ENCODE data around the gene SLC38A10.

Gene SLC38A10

GRCh38 chr17:81236784-81237183 lies 58.3 kb downstream of the SLC38A10 start:
- no peak for TF ChIP-seq EZH2phosphoT487 (IDR thresholded peaks at IDR 0.05; ENCODE audit: borderline replicate concordance, low read length)
- TF ChIP-seq CTCF (IDR thresholded peaks at IDR 0.05; ENCODE audit: low read depth, low read length, poor library complexity, severe bottlenecking), result no peak
- Histone ChIP-seq H3K4me3 (ENCODE audit: low read length) (no peak overlapping the region), H3K36me3 (ENCODE audit: control insufficient read depth, low read length) (peaks cover 31% of the 10 kb centered on the region), H4K20me1 (ENCODE audit: control insufficient read depth, insufficient read depth, low read depth, low read length) (peaks cover 6% of the 10 kb centered on the region; the same call in 1 of the 2 replicates), H3K4me2 (ENCODE audit: low read length) (no peak overlapping the region; the same call in 1 of the 2 replicates), H3K9me2 (replicated peaks; ENCODE audit: control insufficient read depth, low read length) (no peaks in the 10 kb centered on the region), H3K27ac (ENCODE audit: low read depth, low read length) (no peak overlapping the region), H3K9me3 (ENCODE audit: control insufficient read depth, insufficient read depth, low read length) (no peaks in the 10 kb centered on the region), H3F3A (ENCODE audit: control insufficient read depth, insufficient read depth) (no peaks in the 10 kb centered on the region), H3K79me2 (ENCODE audit: control insufficient read depth, low read length) (peaks cover 50% of the 10 kb centered on the region), H3K4me1 (ENCODE audit: control insufficient read depth, low read length) (peaks cover 28% of the 10 kb centered on the region), H3K27me3 (ENCODE audit: control insufficient read depth, low read length) (no peaks in the 10 kb centered on the region)

- Histone ChIP-seq H3K79me2 (ENCODE audit: control insufficient read depth, low read length) (peaks cover 44% of the 10 kb centered on the region), H3K4me2 (ENCODE audit: low read length) (no peak overlapping the region), H3F3A (ENCODE audit: control insufficient read depth, insufficient read depth) (no peaks in the 10 kb centered on the region), H4K20me1 (ENCODE audit: control insufficient read depth, insufficient read depth, low read depth, low read length) (peaks cover 2% of the 10 kb centered on the region; the same call in 1 of the 2 replicates), H3K9me3 (ENCODE audit: control insufficient read depth, insufficient read depth, low read length) (no peaks in the 10 kb centered on the region), H3K4me1 (ENCODE audit: control insufficient read depth, low read length) (peaks cover 22% of the 10 kb centered on the region), H3K27ac (ENCODE audit: low read depth, low read length) (no peak overlapping the region), H3K4me3 (ENCODE audit: low read length) (no peak overlapping the region), H3K27me3 (ENCODE audit: control insufficient read depth, low read length) (no peaks in the 10 kb centered on the region), H3K36me3 (ENCODE audit: control insufficient read depth, low read length) (peaks cover 31% of the 10 kb centered on the region), H3K9me2 (replicated peaks; ENCODE audit: control insufficient read depth, low read length) (no peaks in the 10 kb centered on the region)
- TF ChIP-seq CTCF (IDR thresholded peaks at IDR 0.05; ENCODE audit: low read depth, low read length, poor library complexity, severe bottlenecking) (no peak), EZH2phosphoT487 (IDR thresholded peaks at IDR 0.05; ENCODE audit: borderline replicate concordance, low read length) (no peak)
Observed at GRCh38 chr17:81235822-81236740, 59.0 kb downstream of the SLC38A10 start.

- no peaks in the 10 kb centered on the region for H4K20me1 ChIP-seq (ENCODE audit: control insufficient read depth, insufficient read depth, low read depth, low read length)
- no peaks in the 10 kb centered on the region for H3F3A ChIP-seq (ENCODE audit: control insufficient read depth, insufficient read depth)
- H3K27ac ChIP-seq (ENCODE audit: low read depth, low read length), result no peak overlapping the region
- H3K4me3 ChIP-seq (ENCODE audit: low read length), result no peak overlapping the region
- H3K4me1 ChIP-seq (ENCODE audit: control insufficient read depth, low read length), result peaks cover 13% of the 10 kb centered on the region
- H3K9me3 ChIP-seq (ENCODE audit: control insufficient read depth, insufficient read depth, low read length), result no peaks in the 10 kb centered on the region
- no peaks in the 10 kb centered on the region for H3K9me2 ChIP-seq (replicated peaks; ENCODE audit: control insufficient read depth, low read length)
- H3K36me3 ChIP-seq (ENCODE audit: control insufficient read depth, low read length), result peaks cover 30% of the 10 kb centered on the region
- peaks cover 35% of the 10 kb centered on the region for H3K79me2 ChIP-seq (ENCODE audit: control insufficient read depth, low read length)
- TF ChIP-seq CTCF (IDR thresholded peaks at IDR 0.05; ENCODE audit: low read depth, low read length, poor library complexity, severe bottlenecking) (no peak), EZH2phosphoT487 (IDR thresholded peaks at IDR 0.05; ENCODE audit: borderline replicate concordance, low read length) (no peak)
- no peaks in the 10 kb centered on the region for H3K27me3 ChIP-seq (ENCODE audit: control insufficient read depth, low read length)
- no peak overlapping the region for H3K4me2 ChIP-seq (ENCODE audit: low read length)
Observed at GRCh38 chr17:81234940-81235821, 59.9 kb downstream of the SLC38A10 start.
